Neural crest cell (in vitro differentiated cells): ENCODE measurements around the gene INPP4B. TPM values are rescaled to one million over a fixed set of nuclear protein-coding genes. Genes with fewer than 3 reads are reported as not detected.
A peak's percentile ranks its signal among the peaks of the same experiment; 100 is the strongest.

ENCODE experiments used
- DNase-seq: peaks from one replicate; pipeline ENCODE4 v3.0.0; 2021; ENCODE audit warnings: low read depth, mixed read lengths, low spot score
- H3K27ac Mint-ChIP-seq: one replicate; pipeline ENCODE4 v1.8.0; 2021; ENCODE audit warnings: mild to moderate bottlenecking, mixed read lengths; ENCODE audit not compliant: unreplicated experiment
- H3K27me3 Mint-ChIP-seq: 2 replicates; pipeline ENCODE4 v1.8.0; 2021; ENCODE audit warnings: low read depth, mild to moderate bottlenecking, mixed read lengths
- H3K36me3 Mint-ChIP-seq: 2 replicates; pipeline ENCODE4 v1.8.0; 2021; ENCODE audit warnings: low read depth, mild to moderate bottlenecking, mixed read lengths
- H3K4me1 Mint-ChIP-seq: 2 replicates; pipeline ENCODE4 v1.8.0; 2021; ENCODE audit warnings: mixed read lengths
- H3K4me3 Mint-ChIP-seq: one replicate; pipeline ENCODE4 v1.8.0; 2021; ENCODE audit warnings: mild to moderate bottlenecking, mixed read lengths
- H3K9me3 Mint-ChIP-seq: 2 replicates; pipeline ENCODE4 v1.8.0; 2021; ENCODE audit warnings: mixed read lengths
- total RNA-seq: library from RNA; stranded (reverse); gene quantifications from 2 replicates; pipeline ENCODE4 v1.2.1, GENCODE V29; 2021
- TF ChIP-seq, protein P1 (sequence below): fragments of 200-600 bp; sonication (generic); conservative IDR thresholded peaks from 2 replicates; pipeline ENCODE4 v1.5.0; 2021; ENCODE audit warnings: antibody characterized with exemption, mild to moderate bottlenecking

INPP4B gene
- total RNA-seq, 1 donor from 2014 or later: 7.3 TPM

- TF ChIP-seq, protein P1, sequence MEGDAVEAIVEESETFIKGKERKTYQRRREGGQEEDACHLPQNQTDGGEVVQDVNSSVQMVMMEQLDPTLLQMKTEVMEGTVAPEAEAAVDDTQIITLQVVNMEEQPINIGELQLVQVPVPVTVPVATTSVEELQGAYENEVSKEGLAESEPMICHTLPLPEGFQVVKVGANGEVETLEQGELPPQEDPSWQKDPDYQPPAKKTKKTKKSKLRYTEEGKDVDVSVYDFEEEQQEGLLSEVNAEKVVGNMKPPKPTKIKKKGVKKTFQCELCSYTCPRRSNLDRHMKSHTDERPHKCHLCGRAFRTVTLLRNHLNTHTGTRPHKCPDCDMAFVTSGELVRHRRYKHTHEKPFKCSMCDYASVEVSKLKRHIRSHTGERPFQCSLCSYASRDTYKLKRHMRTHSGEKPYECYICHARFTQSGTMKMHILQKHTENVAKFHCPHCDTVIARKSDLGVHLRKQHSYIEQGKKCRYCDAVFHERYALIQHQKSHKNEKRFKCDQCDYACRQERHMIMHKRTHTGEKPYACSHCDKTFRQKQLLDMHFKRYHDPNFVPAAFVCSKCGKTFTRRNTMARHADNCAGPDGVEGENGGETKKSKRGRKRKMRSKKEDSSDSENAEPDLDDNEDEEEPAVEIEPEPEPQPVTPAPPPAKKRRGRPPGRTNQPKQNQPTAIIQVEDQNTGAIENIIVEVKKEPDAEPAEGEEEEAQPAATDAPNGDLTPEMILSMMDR: no peak
- H3K27ac Mint-ChIP-seq: no peak overlapping the region
- no peaks in the 10 kb centered on the region for H3K27me3 Mint-ChIP-seq
- DNase-seq: no peak
- H3K4me3 Mint-ChIP-seq: no peak overlapping the region
- H3K4me1 Mint-ChIP-seq: peaks cover 6% of the 10 kb centered on the region
- H3K9me3 Mint-ChIP-seq: peaks cover 4% of the 10 kb centered on the region
- no peaks in the 10 kb centered on the region for H3K36me3 Mint-ChIP-seq
Measured at GRCh38 chr4:142579443-142579842, 266.7 kb downstream of the INPP4B start.

DNA sequence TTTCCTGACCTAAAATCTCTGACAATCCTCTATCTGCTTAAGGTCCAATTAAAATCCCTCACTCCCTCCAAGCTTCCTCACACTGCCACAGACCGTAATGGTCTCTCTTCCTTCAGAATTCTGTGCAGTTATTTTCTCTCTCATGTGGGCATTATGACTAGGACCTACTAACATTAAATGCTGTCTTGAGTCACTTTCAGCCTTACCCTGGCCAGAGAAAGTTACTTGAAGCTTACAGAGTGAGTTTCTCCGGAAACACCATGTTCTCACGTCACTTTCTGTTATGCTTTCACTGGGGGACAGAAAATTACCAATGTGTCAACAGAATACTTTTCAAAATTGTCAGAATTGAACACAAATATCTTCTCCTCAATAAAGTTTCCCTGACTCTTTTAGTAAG lies 271.8 kb downstream of the INPP4B start:
- TF ChIP-seq, protein P1: no peak

DNA sequence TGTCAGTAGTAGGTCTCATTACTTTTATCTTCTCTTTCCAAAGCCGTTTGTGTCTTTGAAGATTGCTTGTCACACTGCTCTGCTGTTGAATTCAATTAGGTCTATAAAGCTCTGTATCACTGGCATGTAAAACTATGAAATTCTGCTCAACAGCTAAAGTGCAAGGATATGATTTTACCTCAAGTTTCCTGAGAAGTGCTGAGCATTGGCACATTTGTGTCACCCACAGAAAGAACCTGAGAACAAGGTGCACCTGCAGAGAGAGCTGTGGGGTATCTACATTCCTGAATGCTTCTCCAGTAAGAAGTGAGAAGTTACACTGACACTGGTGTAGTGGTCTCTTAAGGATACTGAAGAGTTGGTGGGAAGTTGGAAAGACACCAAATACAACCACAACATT lies 274.0 kb downstream of the INPP4B start:
- Mint-ChIP-seq H3K9me3 (no peaks in the 10 kb centered on the region), H3K36me3 (no peaks in the 10 kb centered on the region), H3K4me3 (no peak overlapping the region), H3K4me1 (peaks cover 11% of the 10 kb centered on the region), H3K27ac (no peak overlapping the region), H3K27me3 (no peaks in the 10 kb centered on the region)
- DNase-seq: no peak
- TF ChIP-seq, protein P1: no peak

More for the DNA sequence above, 271.8 kb downstream of the INPP4B start:
- Mint-ChIP-seq H3K27me3 (no peaks in the 10 kb centered on the region), H3K36me3 (no peaks in the 10 kb centered on the region), H3K9me3 (peaks cover 4% of the 10 kb centered on the region), H3K4me1 (peaks cover 3% of the 10 kb centered on the region), H3K4me3 (no peak overlapping the region), H3K27ac (no peak overlapping the region)
- DNase-seq: no peak

DNA sequence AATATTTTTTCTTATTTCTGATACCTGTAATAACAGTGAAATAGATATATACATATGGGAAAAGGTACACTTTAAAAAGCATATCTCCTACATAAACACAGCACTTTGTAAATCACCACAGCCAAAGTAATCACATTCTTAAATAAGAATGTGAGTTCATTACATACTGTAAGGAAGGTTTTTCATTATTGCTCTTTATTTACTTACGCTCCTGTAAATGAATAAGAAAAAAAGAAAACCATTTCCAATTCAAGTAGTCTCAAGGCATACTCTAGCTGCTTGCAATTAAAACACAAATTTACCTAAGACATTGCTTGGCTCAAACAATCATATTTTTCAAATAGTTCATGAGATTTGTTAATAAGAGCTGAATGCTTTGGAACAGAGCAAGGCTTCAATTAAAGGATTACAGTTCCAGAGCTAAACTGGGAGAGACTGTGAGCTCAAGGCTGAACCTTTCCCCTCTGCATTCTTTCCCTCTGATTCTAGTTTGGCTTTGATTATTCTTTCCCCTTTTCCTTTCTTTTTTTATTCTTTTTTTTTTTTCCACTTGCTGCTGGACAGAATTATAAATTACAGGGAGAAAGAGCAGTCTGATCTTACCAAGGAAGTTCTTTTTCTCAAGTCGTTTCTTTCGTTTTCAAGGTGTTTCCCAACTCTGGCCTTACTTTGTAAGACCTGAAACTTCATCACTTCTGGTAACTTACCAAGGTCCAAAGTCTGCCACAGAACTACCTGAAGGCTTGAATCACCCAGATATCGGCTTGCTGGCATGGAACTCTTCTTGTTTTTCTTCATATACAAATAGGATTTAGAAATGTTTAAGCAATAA lies 278.3 kb downstream of the INPP4B start:
- Mint-ChIP-seq H3K27me3 (no peaks in the 10 kb centered on the region), H3K36me3 (peaks cover 6% of the 10 kb centered on the region), H3K9me3 (peaks cover 2% of the 10 kb centered on the region), H3K27ac (no peak overlapping the region), H3K4me1 (peaks cover 35% of the 10 kb centered on the region), H3K4me3 (no peak overlapping the region)
- TF ChIP-seq, protein P1: no peak
- no peak for DNase-seq

DNA sequence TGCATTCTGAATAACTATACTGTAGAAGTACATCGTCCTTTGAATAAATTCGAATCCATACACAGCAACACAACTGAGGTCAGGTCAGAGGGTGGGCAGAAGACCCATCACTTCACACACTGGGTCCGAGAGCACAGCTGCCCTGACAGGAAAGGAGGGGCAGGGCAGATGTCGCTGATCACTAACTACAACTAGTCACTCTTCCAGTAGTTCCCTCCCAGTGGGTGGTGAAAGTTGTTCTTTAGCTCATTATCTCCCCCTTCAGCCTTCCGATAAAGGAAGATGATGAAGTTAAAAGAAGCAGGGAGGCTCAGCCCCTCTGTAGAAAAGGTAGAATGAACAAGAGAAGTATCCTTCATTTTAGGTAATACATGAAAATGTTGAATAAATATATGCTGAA lies 278.9 kb downstream of the INPP4B start:
- peak overlapping the region; percentile 44 for H3K27ac Mint-ChIP-seq
- peaks cover 35% of the 10 kb centered on the region for H3K4me1 Mint-ChIP-seq

More for the DNA sequence above, 278.9 kb downstream of the INPP4B start:
- Mint-ChIP-seq H3K9me3 (peaks cover 2% of the 10 kb centered on the region), H3K27me3 (no peaks in the 10 kb centered on the region), H3K4me3 (no peak overlapping the region), H3K36me3 (peaks cover 6% of the 10 kb centered on the region)
- TF ChIP-seq, protein P1: no peak
- DNase-seq: no peak
